Urothelium cell line (cell line): Measurements from ENCODE around the gene ID2.

ENCODE experiments used
- DNase-seq: peaks from one replicate; pipeline ENCODE4 v3.0.0; 2011; ENCODE audit warnings: low spot score, mixed read lengths
- FAIRE-seq: peaks from 2 replicates; lab custom pipeline; 2011; peaks lifted over from hg19 to GRCh38; lab: Jason Lieb, UNC

ID2 gene

GRCh38 chr2:8681786-8682692 is at the start of gene ID2:
Gene ID2, plus strand, starts transcription at chr2:8682056. Its CDS starts 110 bp downstream, at chr2:8682166.
- no peak for FAIRE-seq
- DNase-seq: peak; percentile 86

GRCh38 chr2:8632755-8633154 is 49.1 kb upstream of the ID2 start:
- no peak for DNase-seq
- no peak for FAIRE-seq

- FAIRE-seq (no peak), DNase-seq (peak; percentile 29)
These were observed 48.6 kb upstream of the ID2 start for GRCh38 chr2:8633186-8633734.

- FAIRE-seq (peak; percentile 95), DNase-seq (peak; percentile 85)
These were observed 48.0 kb upstream of the ID2 start for GRCh38 chr2:8633735-8634313.

GRCh38 chr2:8634466-8635172 is 47.2 kb upstream of the ID2 start:
- no peak for FAIRE-seq
- DNase-seq: no peak

GRCh38 chr2:8636041-8636491 is 45.8 kb upstream of the ID2 start:
- FAIRE-seq (peak; percentile 27), DNase-seq (peak; percentile 57)

GRCh38 chr2:8636721-8637636 is 44.9 kb upstream of the ID2 start:
- no peak for FAIRE-seq

GRCh38 chr2:8638327-8638726 is 43.5 kb upstream of the ID2 start:
- DNase-seq (no peak), FAIRE-seq (no peak)

More at GRCh38 chr2:8636721-8637636, 44.9 kb upstream of the ID2 start:
- DNase-seq: peak; percentile 41

- no peak for FAIRE-seq
These were observed 42.7 kb upstream of the ID2 start for GRCh38 chr2:8639122-8639635.

GRCh38 chr2:8640498-8640897 is 41.4 kb upstream of the ID2 start:
- FAIRE-seq (peak; percentile 32), DNase-seq (no peak)

More at GRCh38 chr2:8639122-8639635, 42.7 kb upstream of the ID2 start:
- DNase-seq: no peak

- no peak for FAIRE-seq
- DNase-seq: no peak
These were observed 40.4 kb upstream of the ID2 start for GRCh38 chr2:8641301-8641965.

- DNase-seq: no peak
- FAIRE-seq: no peak
These were observed 39.3 kb upstream of the ID2 start for GRCh38 chr2:8642366-8643068.

- DNase-seq: no peak
- no peak for FAIRE-seq
These were observed 38.4 kb upstream of the ID2 start for GRCh38 chr2:8643250-8643995.

- no peak for DNase-seq
- no peak for FAIRE-seq
These were observed 37.9 kb upstream of the ID2 start for GRCh38 chr2:8643996-8644356.

- no peak for DNase-seq
- FAIRE-seq: no peak
These were observed 37.2 kb upstream of the ID2 start for GRCh38 chr2:8644605-8645175.

GRCh38 chr2:8645176-8645831 is 36.6 kb upstream of the ID2 start:
- DNase-seq (no peak), FAIRE-seq (no peak)
